ENCODE measurements around the gene INS. TPM values are rescaled to one million over a fixed set of nuclear protein-coding genes. Genes with fewer than 3 reads are reported as not detected.

The INS gene
- total and polyA plus RNA-seq, 2 of the 13 experiments (the other 11 are each of a cell fraction or from before 2014, with no cell fraction given), result not detected

DNA sequence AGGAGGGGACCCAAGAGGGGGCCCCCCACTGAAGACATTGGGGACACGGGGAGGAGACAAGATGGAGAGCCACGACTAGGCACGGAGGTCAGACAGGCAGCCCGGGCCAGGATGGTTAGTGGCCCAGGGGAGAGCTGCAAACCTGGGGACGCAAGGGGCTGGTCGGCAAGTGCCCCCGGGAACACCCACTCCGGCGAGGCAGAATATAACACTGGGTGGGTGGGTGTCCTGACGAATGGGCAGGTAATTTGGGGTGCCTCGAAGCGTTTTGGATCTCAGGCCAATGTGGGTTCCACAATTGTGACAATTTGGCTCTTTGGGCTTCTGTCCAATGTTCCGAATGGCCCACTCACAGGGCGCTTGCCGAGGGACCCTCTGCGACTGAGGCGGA is 31.7 kb downstream of the INS start (continued):
- TF ChIP-seq, protein P1, sequence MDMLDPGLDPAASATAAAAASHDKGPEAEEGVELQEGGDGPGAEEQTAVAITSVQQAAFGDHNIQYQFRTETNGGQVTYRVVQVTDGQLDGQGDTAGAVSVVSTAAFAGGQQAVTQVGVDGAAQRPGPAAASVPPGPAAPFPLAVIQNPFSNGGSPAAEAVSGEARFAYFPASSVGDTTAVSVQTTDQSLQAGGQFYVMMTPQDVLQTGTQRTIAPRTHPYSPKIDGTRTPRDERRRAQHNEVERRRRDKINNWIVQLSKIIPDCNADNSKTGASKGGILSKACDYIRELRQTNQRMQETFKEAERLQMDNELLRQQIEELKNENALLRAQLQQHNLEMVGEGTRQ (IDR thresholded peaks at IDR 0.05; ENCODE audit: low read depth, low read length), result no peak
- TF ChIP-seq, protein P1 (CRISPR knock-in tag; IDR thresholded peaks at IDR 0.05; ENCODE audit: borderline replicate concordance), result 0 out of 2 replicates have a peak, but pooled peaks have one; percentile 7
- TF ChIP-seq GABPB1 (CRISPR knock-in tag; IDR thresholded peaks at IDR 0.05) (0 out of 2 replicates have a peak, but pooled peaks have one; percentile 1), NFRKB (IDR thresholded peaks at IDR 0.05) (no peak), ZMAT5 (CRISPR knock-in tag; IDR thresholded peaks at IDR 0.05; ENCODE audit: borderline replicate concordance, low read depth) (0 out of 2 replicates have a peak, but pooled peaks have one; percentile 60), RBM22 (optimal IDR thresholded peaks at IDR 0.05; ENCODE audit: low read length) (peak; percentile 6), NR2F6 (IDR thresholded peaks at IDR 0.05) (0 out of 2 replicates have a peak, but pooled peaks have one; percentile 43), NR2F6 (CRISPR knock-in tag; IDR thresholded peaks at IDR 0.05) (peak; percentile 2; the same call in 1 of the 2 replicates), ZNF263 (CRISPR knock-in tag; IDR thresholded peaks at IDR 0.05) (peak; percentile 46; the same call in 1 of the 2 replicates), ZSCAN12 (CRISPR knock-in tag; IDR thresholded peaks at IDR 0.05) (0 out of 2 replicates have a peak, but pooled peaks have one; percentile 10), SOX13 (IDR thresholded peaks at IDR 0.05) (no peak; the same call in 1 of the 2 replicates), SOX13 (CRISPR knock-in tag; conservative IDR thresholded peaks at IDR 0.05 in 1 of 2, IDR thresholded peaks at IDR 0.05 in 1 of 2) (no peak), ZNF724P (CRISPR knock-in tag; IDR thresholded peaks at IDR 0.05; ENCODE audit: borderline replicate concordance) (peak; percentile 55; the same call in 1 of the 2 replicates), RELA (CRISPR knock-in tag; IDR thresholded peaks at IDR 0.05) (0 out of 2 replicates have a peak, but pooled peaks have one; percentile 7), ZNF607 (CRISPR knock-in tag; IDR thresholded peaks at IDR 0.05; ENCODE audit: borderline replicate concordance) (peak; percentile 20; the same call in 1 of the 2 replicates), ASH2L (IDR thresholded peaks at IDR 0.05; ENCODE audit: insufficient read length, low read depth, low read length) (no peak), SKIL (CRISPR knock-in tag; IDR thresholded peaks at IDR 0.05; ENCODE audit: borderline replicate concordance) (peak; percentile 3; the same call in 1 of the 2 replicates), ZNF121 (CRISPR knock-in tag; IDR thresholded peaks at IDR 0.05) (no peak), ZNF670 (CRISPR knock-in tag; IDR thresholded peaks at IDR 0.05; ENCODE audit: borderline replicate concordance) (no peak)
- TF ChIP-seq, protein P2, sequence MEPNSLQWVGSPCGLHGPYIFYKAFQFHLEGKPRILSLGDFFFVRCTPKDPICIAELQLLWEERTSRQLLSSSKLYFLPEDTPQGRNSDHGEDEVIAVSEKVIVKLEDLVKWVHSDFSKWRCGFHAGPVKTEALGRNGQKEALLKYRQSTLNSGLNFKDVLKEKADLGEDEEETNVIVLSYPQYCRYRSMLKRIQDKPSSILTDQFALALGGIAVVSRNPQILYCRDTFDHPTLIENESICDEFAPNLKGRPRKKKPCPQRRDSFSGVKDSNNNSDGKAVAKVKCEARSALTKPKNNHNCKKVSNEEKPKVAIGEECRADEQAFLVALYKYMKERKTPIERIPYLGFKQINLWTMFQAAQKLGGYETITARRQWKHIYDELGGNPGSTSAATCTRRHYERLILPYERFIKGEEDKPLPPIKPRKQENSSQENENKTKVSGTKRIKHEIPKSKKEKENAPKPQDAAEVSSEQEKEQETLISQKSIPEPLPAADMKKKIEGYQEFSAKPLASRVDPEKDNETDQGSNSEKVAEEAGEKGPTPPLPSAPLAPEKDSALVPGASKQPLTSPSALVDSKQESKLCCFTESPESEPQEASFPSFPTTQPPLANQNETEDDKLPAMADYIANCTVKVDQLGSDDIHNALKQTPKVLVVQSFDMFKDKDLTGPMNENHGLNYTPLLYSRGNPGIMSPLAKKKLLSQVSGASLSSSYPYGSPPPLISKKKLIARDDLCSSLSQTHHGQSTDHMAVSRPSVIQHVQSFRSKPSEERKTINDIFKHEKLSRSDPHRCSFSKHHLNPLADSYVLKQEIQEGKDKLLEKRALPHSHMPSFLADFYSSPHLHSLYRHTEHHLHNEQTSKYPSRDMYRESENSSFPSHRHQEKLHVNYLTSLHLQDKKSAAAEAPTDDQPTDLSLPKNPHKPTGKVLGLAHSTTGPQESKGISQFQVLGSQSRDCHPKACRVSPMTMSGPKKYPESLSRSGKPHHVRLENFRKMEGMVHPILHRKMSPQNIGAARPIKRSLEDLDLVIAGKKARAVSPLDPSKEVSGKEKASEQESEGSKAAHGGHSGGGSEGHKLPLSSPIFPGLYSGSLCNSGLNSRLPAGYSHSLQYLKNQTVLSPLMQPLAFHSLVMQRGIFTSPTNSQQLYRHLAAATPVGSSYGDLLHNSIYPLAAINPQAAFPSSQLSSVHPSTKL (CRISPR knock-in tag; IDR thresholded peaks at IDR 0.05), result peak; percentile 2; the same call in 1 of the 2 replicates
- TF ChIP-seq, protein P3, sequence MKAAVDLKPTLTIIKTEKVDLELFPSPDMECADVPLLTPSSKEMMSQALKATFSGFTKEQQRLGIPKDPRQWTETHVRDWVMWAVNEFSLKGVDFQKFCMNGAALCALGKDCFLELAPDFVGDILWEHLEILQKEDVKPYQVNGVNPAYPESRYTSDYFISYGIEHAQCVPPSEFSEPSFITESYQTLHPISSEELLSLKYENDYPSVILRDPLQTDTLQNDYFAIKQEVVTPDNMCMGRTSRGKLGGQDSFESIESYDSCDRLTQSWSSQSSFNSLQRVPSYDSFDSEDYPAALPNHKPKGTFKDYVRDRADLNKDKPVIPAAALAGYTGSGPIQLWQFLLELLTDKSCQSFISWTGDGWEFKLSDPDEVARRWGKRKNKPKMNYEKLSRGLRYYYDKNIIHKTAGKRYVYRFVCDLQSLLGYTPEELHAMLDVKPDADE (CRISPR knock-in tag; IDR thresholded peaks at IDR 0.05), result peak; percentile 91

Measured in HepG2 (cell line).